Measurements from ENCODE around the gene SOX11.

GRCh38 chr2:5686536-5686935 is 5.6 kb upstream of the SOX11 start:
- TF ChIP-seq TAF1 (IDR thresholded peaks at IDR 0.05; ENCODE audit: borderline replicate concordance, insufficient read depth, low read length): no peak
- TF ChIP-seq REST (IDR thresholded peaks at IDR 0.05; ENCODE audit: insufficient read depth in 1 of 2, low read depth in 2 of 2, low read length in 2 of 2): no peak
